H1 (cell line): ENCODE data around the gene CCL8. TPM values are rescaled to one million over a fixed set of nuclear protein-coding genes. Genes with fewer than 3 reads are reported as not detected.

Experiments
- CTCF ChIA-PET: fragments of 300-600 bp; sonication (Branson Sonifier 250); formaldehyde crosslinking; loops from one replicate; lab custom pipeline; 2021; ENCODE audit not compliant: partially characterized antibody; lab: Charles Lee
- POLR2A ChIA-PET: fragments of 300-600 bp; sonication (Branson Sonifier 250); formaldehyde crosslinking; loops from one replicate; lab custom pipeline; 2021; ENCODE audit warnings: inconsistent platforms; ENCODE audit not compliant: partially characterized antibody; lab: Charles Lee
- DNase-seq, 2 experiments: peaks; one replicate each; pipeline versions ENCODE4 v3.0.0 to v3.0.0-alpha.2; 2010 to 2022; ENCODE audit warnings: low spot score in 2 of 2, low read depth in 1 of 2, mixed read lengths in 1 of 2
- FAIRE-seq: peaks from 2 replicates; lab custom pipeline; 2011; peaks lifted over from hg19 to GRCh38; lab: Jason Lieb, UNC
- H2AFZ ChIP-seq: 2 replicates; pipeline ENCODE4 v1.8.1; 2012; ENCODE audit warnings: low read length, inconsistent platforms
- H2AK5ac ChIP-seq: 2 replicates; pipeline ENCODE4 v1.6.1; 2013; ENCODE audit warnings: low read depth, low read length
- H2BK120ac ChIP-seq: replicated peaks from 2 replicates; pipeline ENCODE3; 2013; ENCODE audit warnings: low read depth, low read length, inconsistent platforms
- H2BK12ac ChIP-seq: 2 replicates; pipeline ENCODE4 v1.6.1; 2013; ENCODE audit warnings: low read depth, low read length
- H2BK15ac ChIP-seq: 2 replicates; pipeline ENCODE4 v1.6.1; 2013; ENCODE audit warnings: low read length
- H2BK20ac ChIP-seq: 2 replicates; pipeline ENCODE4 v1.6.1; 2013; ENCODE audit warnings: low read length
- H2BK5ac ChIP-seq: 2 replicates; pipeline ENCODE4 v1.6.1; 2013; ENCODE audit warnings: low read depth, low read length
- H3K14ac ChIP-seq: 2 replicates; pipeline ENCODE4 v1.6.1; 2013; ENCODE audit warnings: inconsistent platforms; ENCODE audit not compliant: insufficient read length
- H3K18ac ChIP-seq: 2 replicates; pipeline ENCODE4 v1.6.1; 2013; ENCODE audit warnings: low read length; ENCODE audit errors: extremely low read depth
- H3K23ac ChIP-seq: 2 replicates; pipeline ENCODE4 v1.6.1; 2013; ENCODE audit warnings: inconsistent platforms; ENCODE audit not compliant: insufficient read length
- H3K23me2 ChIP-seq: 2 replicates; pipeline ENCODE4 v1.6.1; 2013; ENCODE audit warnings: low read depth, low read length
- H3K27ac ChIP-seq: 2 replicates; pipeline ENCODE4 v1.6.1; 2011; ENCODE audit warnings: low read depth, low read length, inconsistent platforms
- H3K27me3 ChIP-seq, 4 experiments: replicated peaks in 1 of 4; 1 replicate in 1 of 4; 2 replicates in 3 of 4; pipeline versions ENCODE4 v1.6.1 to v1.8.1; 2011 to 2013; ENCODE audit warnings: low read length in 3 of 4, mild to moderate bottlenecking in 3 of 4, inconsistent platforms in 2 of 4, mixed read lengths in 2 of 4, moderate library complexity in 1 of 4; ENCODE audit not compliant: control insufficient read depth in 3 of 4, insufficient read depth in 3 of 4; ENCODE audit errors: extremely low read depth in 1 of 4
- H3K36me3 ChIP-seq, 4 experiments: 2 replicates each; pipeline versions ENCODE4 v1.6.1 to v1.8.1; 2011 to 2013; ENCODE audit warnings: mild to moderate bottlenecking in 4 of 4, low read length in 3 of 4, moderate library complexity in 2 of 4, control low read depth in 1 of 4, inconsistent platforms in 1 of 4; ENCODE audit not compliant: insufficient read depth in 4 of 4, control insufficient read depth in 2 of 4
- H3K4ac ChIP-seq: replicated peaks from 2 replicates; pipeline ENCODE3; 2013; ENCODE audit warnings: low read length, low read depth, mixed read lengths, inconsistent platforms; ENCODE audit not compliant: insufficient read length
- H3K4me1 ChIP-seq, 4 experiments: replicated peaks in 1 of 4; 1 replicate in 1 of 4; 2 replicates in 3 of 4; pipeline versions ENCODE4 v1.6.1 to v1.8.1; 2011 to 2013; ENCODE audit warnings: low read length in 3 of 4, inconsistent platforms in 2 of 4, mixed read lengths in 1 of 4; ENCODE audit not compliant: insufficient read depth in 4 of 4, control insufficient read depth in 3 of 4
- H3K4me2 ChIP-seq, 2 experiments: 2 replicates each; pipeline versions ENCODE4 v1.6.1 to v1.8.1; 2011 to 2013; ENCODE audit warnings: low read depth in 2 of 2, low read length in 2 of 2, control low read depth in 1 of 2, inconsistent platforms in 1 of 2, mild to moderate bottlenecking in 1 of 2; ENCODE audit not compliant: insufficient read depth in 1 of 2
- H3K4me3 ChIP-seq, 4 experiments: fragments of 200-600, 300-600 bp in 1 of 4; sonication (generic), shearing (Covaris generic), sonication (Bioruptor Twin) in 1 of 4; 2 replicates each; pipeline versions ENCODE4 v1.5.1 to v1.8.1; 2011 to 2016; ENCODE audit warnings: low read length in 4 of 4, low read depth in 3 of 4, control low read depth in 2 of 4, inconsistent platforms in 2 of 4, mild to moderate bottlenecking in 2 of 4, mixed read lengths in 1 of 4, moderate library complexity in 1 of 4; ENCODE audit not compliant: insufficient read depth in 2 of 4; ENCODE audit errors: extremely low read depth in 1 of 4
- H3K56ac ChIP-seq: replicated peaks from 2 replicates; pipeline ENCODE3; 2013; ENCODE audit warnings: low read depth, mild to moderate bottlenecking, mixed read lengths, low read length, inconsistent platforms; ENCODE audit not compliant: insufficient read length
- H3K79me1 ChIP-seq: 2 replicates; pipeline ENCODE4 v1.6.1; 2013; ENCODE audit warnings: low read depth, low read length, control low read depth
- H3K79me2 ChIP-seq, 2 experiments: 2 replicates each; pipeline versions ENCODE4 v1.6.1 to v1.8.1; 2012 to 2013; ENCODE audit warnings: low read length in 2 of 2, mild to moderate bottlenecking in 2 of 2, inconsistent platforms in 1 of 2; ENCODE audit not compliant: insufficient read depth in 2 of 2, control insufficient read depth in 1 of 2
- H3K9ac ChIP-seq, 4 experiments: replicated peaks in 1 of 4; 1 replicate in 1 of 4; 2 replicates in 3 of 4; pipeline versions ENCODE4 v1.6.1 to v1.8.1; 2011 to 2013; ENCODE audit warnings: low read depth in 3 of 4, low read length in 3 of 4, control low read depth in 2 of 4, mild to moderate bottlenecking in 2 of 4, moderate library complexity in 2 of 4, inconsistent platforms in 1 of 4; ENCODE audit errors: extremely low read depth in 1 of 4
- H3K9me3 ChIP-seq, 2 experiments: 2 replicates each; pipeline versions ENCODE4 v1.6.1 to v1.8.1; 2012 to 2013; ENCODE audit warnings: mild to moderate bottlenecking in 2 of 2, moderate library complexity in 2 of 2, control low read depth in 1 of 2, inconsistent platforms in 1 of 2, low read depth in 1 of 2, low read length in 1 of 2, mixed read lengths in 1 of 2; ENCODE audit not compliant: insufficient read depth in 2 of 2
- H4K20me1 ChIP-seq, 2 experiments: replicated peaks in 1 of 2; 2 replicates each; pipeline versions ENCODE3 to v1.8.1; 2011 to 2013; ENCODE audit warnings: inconsistent platforms in 2 of 2, low read length in 2 of 2, mild to moderate bottlenecking in 1 of 2; ENCODE audit not compliant: insufficient read depth in 2 of 2, control insufficient read depth in 1 of 2
- H4K5ac ChIP-seq: 2 replicates; pipeline ENCODE4 v1.6.1; 2013; ENCODE audit warnings: low read length, low read depth, mixed read lengths, inconsistent platforms; ENCODE audit not compliant: insufficient read length
- H4K8ac ChIP-seq: 2 replicates; pipeline ENCODE4 v1.8.0; 2013; ENCODE audit warnings: mild to moderate bottlenecking, moderate library complexity, low read length, inconsistent platforms; ENCODE audit not compliant: insufficient read depth; ENCODE audit errors: extremely low read depth
- H4K91ac ChIP-seq: replicated peaks from 2 replicates; pipeline ENCODE3; 2013; ENCODE audit warnings: low read length, mixed read lengths, inconsistent platforms; ENCODE audit not compliant: insufficient read length
- CHD1 ChIP-seq: IDR thresholded peaks from 2 replicates; pipeline ENCODE4 v1.6.1; 2012; ENCODE audit warnings: low read depth, low read length, improper control_type of control experiment
- EGR1 ChIP-seq: IDR thresholded peaks from 2 replicates; pipeline ENCODE4 v1.6.1; 2011; ENCODE audit warnings: low read depth, low read length, borderline replicate concordance
- MAX ChIP-seq: IDR thresholded peaks from 2 replicates; pipeline ENCODE4 v1.6.1; 2012; ENCODE audit warnings: inconsistent platforms
- RBBP5 ChIP-seq: IDR thresholded peaks from 2 replicates; pipeline ENCODE4 v1.7.1; 2012; ENCODE audit warnings: low read depth, mild to moderate bottlenecking, inconsistent platforms, low read length, moderate library complexity, borderline replicate concordance
- RNF2 ChIP-seq: fragments of 200-900, 300-1000 bp; sonication (generic); IDR thresholded peaks from 2 replicates; pipeline ENCODE4 v1.7.1; 2016; ENCODE audit warnings: borderline replicate concordance, low read depth, mild to moderate bottlenecking, antibody characterized with exemption, low read length; ENCODE audit not compliant: poor library complexity, severe bottlenecking; ENCODE audit errors: missing control alignments
- SIRT6 ChIP-seq: IDR thresholded peaks from one replicate; pipeline ENCODE4 v1.7.1; 2012; ENCODE audit warnings: low read length, inconsistent platforms
- SP4 ChIP-seq: IDR thresholded peaks from 2 replicates; pipeline ENCODE4 v1.6.1; 2012; ENCODE audit warnings: low read length, inconsistent platforms
- SRF ChIP-seq: IDR thresholded peaks from 2 replicates; pipeline ENCODE4 v1.6.1; 2011; ENCODE audit warnings: mild to moderate bottlenecking, low read depth, low read length, moderate library complexity
- YY1 ChIP-seq: IDR thresholded peaks from 2 replicates; pipeline ENCODE4 v1.6.1; 2011; ENCODE audit warnings: low read depth, mild to moderate bottlenecking, low read length
- WGBS, 2 experiments: shearing (Covaris generic) in 1 of 2; methylation state at CpG; one replicate each; pipeline versions ENCODE4 v1.1.6 to v1.1.7; 2013 to 2015; ENCODE audit warnings: low lambda C conversion rate in 2 of 2, mixed read lengths in 2 of 2, inconsistent platforms in 1 of 2, low coverage in 1 of 2, missing lambda C conversion rate in 1 of 2; ENCODE audit not compliant: insufficient replicate concordance in 2 of 2, insufficient coverage in 1 of 2, insufficient read length in 1 of 2; ENCODE audit errors: extremely low coverage in 1 of 2, missing lambda C conversion rate in 1 of 2; 5-methylcytosine and 5-hydroxymethylcytosine counted together
- polyA plus RNA-seq, 7 experiments: library from polyadenylated mRNA; depleted of rRNA in 3 of 7; stranded (reverse) in 5 of 7; unstranded in 2 of 7; fragments of >200 nt in 5 of 7; fragments of 200-250 nt in 2 of 7; gene quantifications; 1 replicate in 5 of 7; 2 replicates in 1 of 7; 4 replicates in 1 of 7; pipeline versions ENCODE4 v1.2.1 to v1.2.3, GENCODE V29; 2011 to 2013; ENCODE audit warnings: missing spikeins in 2 of 7, mixed read lengths in 2 of 7
- total RNA-seq: library from RNA; stranded (reverse); fragmentation: NEBNext Ultra II Directional; extraction: Animal tissue kit (Norgen Biotek cat#: 25700); gene quantifications from 2 replicates; pipeline ENCODE4 v1.2.1, GENCODE V29; 2021
- TF ChIP-seq, protein P1 (sequence below): IDR thresholded peaks from 2 replicates; pipeline ENCODE4 v1.6.1; 2011; ENCODE audit warnings: low read depth, mild to moderate bottlenecking, low read length; ENCODE audit not compliant: insufficient read depth

The CCL8 gene
- total and polyA plus RNA-seq, 2 of the 8 experiments (the other 6 are each of a cell fraction or from before 2014, with no cell fraction given): not detected

GRCh38 chr17:34287875-34288274 lies 31.4 kb upstream of the CCL8 start:
- 92% methylated on average over 2 of the region's 2 CpGs; no CpG with 5 or more reads in 1 of the 2 experiments for WGBS, 2 experiments
- H2BK15ac ChIP-seq: no peak overlapping the region
- H3K79me2 ChIP-seq: no peaks in the 10 kb centered on the region

More at GRCh38 chr17:34287875-34288274, 31.4 kb upstream of the CCL8 start:
- TF ChIP-seq SP4: no peak
- no peak for TF ChIP-seq RNF2
- no peak for TF ChIP-seq RBBP5
- TF ChIP-seq CHD1: no peak
- TF ChIP-seq MAX: no peak
- TF ChIP-seq, protein P1, sequence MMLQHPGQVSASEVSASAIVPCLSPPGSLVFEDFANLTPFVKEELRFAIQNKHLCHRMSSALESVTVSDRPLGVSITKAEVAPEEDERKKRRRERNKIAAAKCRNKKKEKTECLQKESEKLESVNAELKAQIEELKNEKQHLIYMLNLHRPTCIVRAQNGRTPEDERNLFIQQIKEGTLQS: no peak
- TF ChIP-seq SRF: no peak
- no peak for TF ChIP-seq YY1
- TF ChIP-seq EGR1: no peak
- no peak for TF ChIP-seq SIRT6
- no peak overlapping the region for H2BK20ac ChIP-seq
- no peak overlapping the region for H3K4me2 ChIP-seq
- no peak overlapping the region for H3K14ac ChIP-seq
- POLR2A ChIA-PET: no interaction called here
- no peak overlapping the region for H2AK5ac ChIP-seq
- no peak overlapping the region for H3K27ac ChIP-seq
- H2BK5ac ChIP-seq: no peak overlapping the region
- H4K8ac ChIP-seq: no peak overlapping the region
- H3K4me3 ChIP-seq: no peak overlapping the region
- no peaks in the 10 kb centered on the region for H4K20me1 ChIP-seq
- H3K56ac ChIP-seq: no peak overlapping the region
- no peak overlapping the region for H4K91ac ChIP-seq
- DNase-seq: no peak
- no peak overlapping the region for H3K4ac ChIP-seq
- FAIRE-seq: no peak
- H3K4me1 ChIP-seq: no peaks in the 10 kb centered on the region
- no peak overlapping the region for H3K18ac ChIP-seq
- no peaks in the 10 kb centered on the region for H3K9me3 ChIP-seq
- CTCF ChIA-PET: interaction anchor here (1.9 to 2.4 kb wide), 2 partner anchors 31 to 87 kb away, joined by 5 to 7 read pairs; partner anchors contain the start of gene CCL8
- H2BK120ac ChIP-seq: no peak overlapping the region
- H2BK12ac ChIP-seq: no peak overlapping the region
- no peaks in the 10 kb centered on the region for H3K79me1 ChIP-seq
- H3K9ac ChIP-seq: no peak overlapping the region
- H4K5ac ChIP-seq: no peak overlapping the region
- no peak overlapping the region for H3K23ac ChIP-seq
- no peaks in the 10 kb centered on the region for H3K27me3 ChIP-seq
- no peaks in the 10 kb centered on the region for H3K36me3 ChIP-seq
- no peaks in the 10 kb centered on the region for H3K23me2 ChIP-seq
- H2AFZ ChIP-seq: no peak overlapping the region
